ENCODE measurements around the gene CIC. TPM values are rescaled to one million over a fixed set of nuclear protein-coding genes. Genes with fewer than 3 reads are reported as not detected.

Gene CIC
- total and polyA plus RNA-seq, 9 of the 15 experiments (the other 6 are each of a cell fraction or from before 2014, with no cell fraction given), result 0.07 to 44.7 (median 8.6) TPM

DNA sequence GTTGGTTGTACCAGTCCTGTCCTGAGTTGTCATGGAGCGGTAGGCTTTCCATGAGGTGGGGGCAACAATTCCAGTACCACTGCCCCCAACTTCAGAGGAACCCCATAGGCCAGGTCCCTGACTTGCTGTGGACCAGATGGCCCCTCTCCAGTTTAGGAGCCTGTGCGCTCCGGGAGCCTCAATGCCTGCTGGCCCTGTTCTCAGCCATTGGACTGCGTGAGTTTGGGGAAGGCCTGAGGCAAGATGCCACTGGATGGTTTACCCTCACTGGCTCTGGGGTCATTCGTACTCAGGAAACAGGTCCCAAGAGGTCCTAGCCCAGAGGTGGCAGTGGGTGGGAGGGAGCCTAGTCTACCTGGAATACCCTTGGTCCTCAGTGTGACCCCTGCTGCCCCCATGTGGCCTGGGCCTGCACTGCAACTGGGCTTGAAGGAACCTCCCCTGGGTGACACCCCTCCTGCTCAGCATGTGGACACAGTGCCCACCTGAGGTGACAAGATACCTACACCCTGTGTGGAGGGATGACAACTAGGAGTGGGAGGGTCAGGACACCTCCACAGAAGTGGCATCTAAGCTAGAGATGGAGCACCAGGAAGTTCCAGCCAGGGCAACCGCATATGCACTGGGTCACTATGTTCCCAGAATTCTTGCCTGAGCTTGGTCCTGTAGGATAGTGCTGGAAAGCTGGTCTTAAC is 26.9 kb downstream of the CIC start (continued):
- TF ChIP-seq ZBTB26 (CRISPR knock-in tag; IDR thresholded peaks at IDR 0.05) (no peak), MECOM (CRISPR knock-in tag; IDR thresholded peaks at IDR 0.05) (0 out of 2 replicates have a peak, but pooled peaks have one; percentile 24), SMARCA5 (IDR thresholded peaks at IDR 0.05) (peak; percentile 37; the same call in 1 of the 2 replicates), POLR2A (conservative IDR thresholded peaks at IDR 0.05) (peak; percentile 67), ZEB2 (IDR thresholded peaks at IDR 0.05) (peak; percentile 55), HCFC1 (IDR thresholded peaks at IDR 0.05; ENCODE audit: low read depth, low read length) (peak; percentile 34; the same call in 1 of the 2 replicates), PRDM10 (IDR thresholded peaks at IDR 0.05; ENCODE audit: partially characterized antibody) (peak; percentile 55), MLLT1 (IDR thresholded peaks at IDR 0.05) (no peak), RBM22 (IDR thresholded peaks at IDR 0.05; ENCODE audit: low read depth, low read length, poor library complexity, severe bottlenecking) (no peak), GTF2A2 (tag; IDR thresholded peaks at IDR 0.05) (no peak), FIP1L1 (IDR thresholded peaks at IDR 0.05; ENCODE audit: low read depth, low read length, poor library complexity, severe bottlenecking) (no peak), SAFB (IDR thresholded peaks at IDR 0.05; ENCODE audit: borderline replicate concordance, low read depth, low read length) (no peak), POLR3G (IDR thresholded peaks at IDR 0.05; ENCODE audit: extremely low read depth, insufficient read length, insufficient replicate concordance) (no peak), MEIS2 (IDR thresholded peaks at IDR 0.05; ENCODE audit: partially characterized antibody) (no peak), KLF10 (CRISPR knock-in tag; IDR thresholded peaks at IDR 0.05) (no peak), ARNT (IDR thresholded peaks at IDR 0.05) (no peak), ZNF316 (IDR thresholded peaks at IDR 0.05) (no peak), MIER1 (IDR thresholded peaks at IDR 0.05; ENCODE audit: low read depth) (no peak), POLR2B (IDR thresholded peaks at IDR 0.05; ENCODE audit: low read depth, partially characterized antibody) (no peak), POU5F1 (IDR thresholded peaks at IDR 0.05; ENCODE audit: borderline replicate concordance, low read depth, low read length, partially characterized antibody) (no peak)
- TF ChIP-seq, protein P1, sequence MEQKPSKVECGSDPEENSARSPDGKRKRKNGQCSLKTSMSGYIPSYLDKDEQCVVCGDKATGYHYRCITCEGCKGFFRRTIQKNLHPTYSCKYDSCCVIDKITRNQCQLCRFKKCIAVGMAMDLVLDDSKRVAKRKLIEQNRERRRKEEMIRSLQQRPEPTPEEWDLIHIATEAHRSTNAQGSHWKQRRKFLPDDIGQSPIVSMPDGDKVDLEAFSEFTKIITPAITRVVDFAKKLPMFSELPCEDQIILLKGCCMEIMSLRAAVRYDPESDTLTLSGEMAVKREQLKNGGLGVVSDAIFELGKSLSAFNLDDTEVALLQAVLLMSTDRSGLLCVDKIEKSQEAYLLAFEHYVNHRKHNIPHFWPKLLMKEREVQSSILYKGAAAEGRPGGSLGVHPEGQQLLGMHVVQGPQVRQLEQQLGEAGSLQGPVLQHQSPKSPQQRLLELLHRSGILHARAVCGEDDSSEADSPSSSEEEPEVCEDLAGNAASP (IDR thresholded peaks at IDR 0.05), result no peak
- TF ChIP-seq, protein P2, sequence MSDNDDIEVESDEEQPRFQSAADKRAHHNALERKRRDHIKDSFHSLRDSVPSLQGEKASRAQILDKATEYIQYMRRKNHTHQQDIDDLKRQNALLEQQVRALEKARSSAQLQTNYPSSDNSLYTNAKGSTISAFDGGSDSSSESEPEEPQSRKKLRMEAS (CRISPR knock-in tag; IDR thresholded peaks at IDR 0.05), result no peak; the same call in 1 of the 2 replicates
